Panc1 (cell line): ENCODE measurements around the gene LPAR2.

ENCODE experiments used
- CTCF ChIP-seq: fragments of 450-650 bp; IDR thresholded peaks from 2 replicates; pipeline ENCODE4 v1.5.1; 2017; ENCODE audit warnings: mild to moderate bottlenecking
- REST ChIP-seq, 2 experiments: IDR thresholded peaks; 2 replicates each; pipeline ENCODE4 v1.6.1; 2011 to 2012; ENCODE audit warnings: low read depth in 2 of 2, control low read depth in 1 of 2, low read length in 1 of 2, mild to moderate bottlenecking in 1 of 2, moderate library complexity in 1 of 2; ENCODE audit not compliant: insufficient read depth in 1 of 2
- SIN3A ChIP-seq: IDR thresholded peaks from 2 replicates; pipeline ENCODE4 v1.6.1; 2012; ENCODE audit warnings: low read depth, mild to moderate bottlenecking, low read length, moderate library complexity, borderline replicate concordance; ENCODE audit not compliant: insufficient read depth

GRCh38 chr19:19587771-19588170, 40.2 kb downstream of the LPAR2 start:
- TF ChIP-seq REST (IDR thresholded peaks at IDR 0.05; ENCODE audit: insufficient read depth in 1 of 2, low read depth in 2 of 2, low read length in 1 of 2): no peak
- no peak for TF ChIP-seq CTCF
- no peak for TF ChIP-seq SIN3A
